Thoracic aorta (tissue), 2 donors: ENCODE data around the gene UBAC2. TPM values are rescaled to one million over a fixed set of nuclear protein-coding genes. Genes with fewer than 3 reads are reported as not detected.

Experiments
- ATAC-seq: fragments of 150-250 bp; one replicate; pipeline ENCODE4 v1.8.0; 2017; ENCODE audit warnings: low read depth; ENCODE audit not compliant: insufficient number of reproducible peaks, low FRiP score
- DNase-seq: peaks from one replicate; pipeline ENCODE4 v3.0.0-alpha.2; 2020; ENCODE audit warnings: low spot score
- H3K27ac ChIP-seq, 2 donors: fragments of 200-600 bp; sonication (generic); 1 replicate in 1 of 2; 2 replicates in 1 of 2; pipeline ENCODE4 v1.5.1; 2016; ENCODE audit warnings: mild to moderate bottlenecking in 2 of 2, moderate library complexity in 2 of 2
- H3K27me3 ChIP-seq: fragments of 200-600 bp; sonication (generic); replicated peaks from 2 replicates; pipeline ENCODE4 v1.6.0; 2016; ENCODE audit warnings: mild to moderate bottlenecking; ENCODE audit not compliant: insufficient read depth
- H3K36me3 ChIP-seq: fragments of 200-600 bp; sonication (generic); one replicate; pipeline ENCODE4 v1.5.1; 2016
- H3K4me1 ChIP-seq, 2 donors: fragments of 200-600 bp; sonication (generic); 1 replicate in 1 of 2; 2 replicates in 1 of 2; pipeline versions ENCODE4 v1.5.1 to v1.6.0; 2016; ENCODE audit warnings: low read depth in 2 of 2, mild to moderate bottlenecking in 1 of 2; ENCODE audit not compliant: control insufficient read depth in 1 of 2
- H3K4me3 ChIP-seq: fragments of 200-600 bp; sonication (generic); 2 replicates; pipeline ENCODE4 v1.5.1; 2016; ENCODE audit warnings: mild to moderate bottlenecking
- H3K9me3 ChIP-seq: fragments of 200-600 bp; sonication (generic); 2 replicates; pipeline ENCODE4 v1.5.1; 2016
- total RNA-seq, 2 donors: library from RNA; depleted of rRNA; stranded (reverse); fragments of >200 nt; gene quantifications; one replicate each; pipeline versions ENCODE4 v1.1.0 to v1.2.3, GENCODE V29; 2016
- TF ChIP-seq, protein P1 (sequence below): fragments of 200-600 bp; sonication (generic); IDR thresholded peaks from one replicate; pipeline ENCODE4 v1.5.1; 2019; ENCODE audit warnings: antibody characterized with exemption

UBAC2 gene
- total RNA-seq, 2 donors from 2014 or later = 41.3 to 49.7 TPM

DNA sequence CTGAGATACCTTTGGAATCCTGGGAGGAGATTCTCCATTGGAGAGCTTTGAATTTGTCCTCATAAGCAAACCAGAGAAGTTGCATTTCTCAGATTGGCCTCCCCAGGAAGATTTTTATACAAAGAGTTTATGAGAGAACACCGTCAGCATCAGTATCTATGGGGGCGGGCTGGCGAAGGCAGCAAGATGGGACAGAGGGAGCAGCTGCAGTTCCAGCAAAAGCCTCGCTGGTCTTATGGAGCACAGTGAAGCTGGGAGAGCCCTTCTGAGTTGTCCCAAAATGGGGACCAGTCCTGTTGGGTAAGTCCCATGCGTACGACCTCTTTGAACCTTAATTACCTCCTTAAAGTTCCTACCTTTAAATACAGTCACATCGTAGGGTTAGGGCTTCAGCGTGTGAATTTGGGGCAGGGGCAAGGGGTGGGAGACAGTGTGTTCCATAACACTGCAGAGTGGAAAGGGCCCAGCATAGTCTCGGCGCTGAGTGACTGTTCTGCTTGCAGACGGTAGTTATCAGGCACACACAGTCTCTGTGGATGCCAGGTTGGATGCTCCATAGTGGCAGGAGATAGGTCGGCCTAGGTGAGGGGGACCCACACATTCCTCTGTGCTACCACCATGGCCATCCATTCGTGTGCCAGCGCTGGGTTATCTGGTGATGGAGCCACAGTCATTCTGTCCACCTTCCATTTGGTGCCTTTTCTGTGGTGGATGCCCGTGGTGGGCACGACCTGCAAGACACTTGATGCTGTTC, 141.5 kb downstream of the UBAC2 start:
- DNase-seq = no peak
- no peak overlapping the region for H3K4me3 ChIP-seq
- peaks cover 19% of the 10 kb centered on the region for H3K36me3 ChIP-seq
- no peaks in the 10 kb centered on the region for H3K27me3 ChIP-seq
- TF ChIP-seq, protein P1, sequence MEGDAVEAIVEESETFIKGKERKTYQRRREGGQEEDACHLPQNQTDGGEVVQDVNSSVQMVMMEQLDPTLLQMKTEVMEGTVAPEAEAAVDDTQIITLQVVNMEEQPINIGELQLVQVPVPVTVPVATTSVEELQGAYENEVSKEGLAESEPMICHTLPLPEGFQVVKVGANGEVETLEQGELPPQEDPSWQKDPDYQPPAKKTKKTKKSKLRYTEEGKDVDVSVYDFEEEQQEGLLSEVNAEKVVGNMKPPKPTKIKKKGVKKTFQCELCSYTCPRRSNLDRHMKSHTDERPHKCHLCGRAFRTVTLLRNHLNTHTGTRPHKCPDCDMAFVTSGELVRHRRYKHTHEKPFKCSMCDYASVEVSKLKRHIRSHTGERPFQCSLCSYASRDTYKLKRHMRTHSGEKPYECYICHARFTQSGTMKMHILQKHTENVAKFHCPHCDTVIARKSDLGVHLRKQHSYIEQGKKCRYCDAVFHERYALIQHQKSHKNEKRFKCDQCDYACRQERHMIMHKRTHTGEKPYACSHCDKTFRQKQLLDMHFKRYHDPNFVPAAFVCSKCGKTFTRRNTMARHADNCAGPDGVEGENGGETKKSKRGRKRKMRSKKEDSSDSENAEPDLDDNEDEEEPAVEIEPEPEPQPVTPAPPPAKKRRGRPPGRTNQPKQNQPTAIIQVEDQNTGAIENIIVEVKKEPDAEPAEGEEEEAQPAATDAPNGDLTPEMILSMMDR = no peak
- ATAC-seq = no peak
- H3K27ac ChIP-seq = no peak overlapping the region
- H3K9me3 ChIP-seq = no peaks in the 10 kb centered on the region
- H3K4me1 ChIP-seq = no peaks in the 10 kb centered on the region

DNA sequence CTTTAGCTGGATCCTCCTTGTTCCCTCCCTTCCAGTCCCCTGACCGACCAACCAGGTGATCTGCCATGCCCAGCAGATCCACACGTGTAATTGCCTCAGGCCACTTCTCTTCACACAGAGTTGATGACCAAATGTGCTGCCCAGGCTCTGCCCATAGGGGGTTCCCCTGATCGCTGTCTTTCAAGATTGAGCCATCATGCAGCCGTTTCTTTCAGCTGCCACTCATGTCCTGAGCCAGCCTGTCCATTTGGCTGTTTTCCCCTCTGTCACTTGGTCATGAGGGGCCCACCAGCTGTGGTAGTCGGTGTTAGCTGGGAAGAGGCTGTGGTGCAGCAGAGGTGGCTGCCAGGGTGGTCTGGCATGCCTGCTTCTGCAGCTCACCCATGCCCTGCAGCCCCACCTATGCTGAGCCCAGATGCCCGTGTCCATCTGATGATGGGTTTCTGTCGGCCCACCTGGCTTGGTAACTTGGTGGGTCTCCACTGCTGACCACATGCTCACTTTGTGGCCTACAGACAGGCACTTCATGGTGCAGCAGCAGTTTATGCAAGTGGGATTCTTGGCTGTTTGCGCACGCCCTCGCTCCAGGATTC, 142.2 kb downstream of the UBAC2 start:
- no peaks in the 10 kb centered on the region for H3K9me3 ChIP-seq
- H3K4me1 ChIP-seq = no peaks in the 10 kb centered on the region
- TF ChIP-seq, protein P1 = no peak
- ATAC-seq = no peak
- H3K27me3 ChIP-seq = no peaks in the 10 kb centered on the region
- no peak overlapping the region for H3K27ac ChIP-seq
- H3K36me3 ChIP-seq = peaks cover 21% of the 10 kb centered on the region
- H3K4me3 ChIP-seq = no peak overlapping the region
- DNase-seq = no peak

DNA sequence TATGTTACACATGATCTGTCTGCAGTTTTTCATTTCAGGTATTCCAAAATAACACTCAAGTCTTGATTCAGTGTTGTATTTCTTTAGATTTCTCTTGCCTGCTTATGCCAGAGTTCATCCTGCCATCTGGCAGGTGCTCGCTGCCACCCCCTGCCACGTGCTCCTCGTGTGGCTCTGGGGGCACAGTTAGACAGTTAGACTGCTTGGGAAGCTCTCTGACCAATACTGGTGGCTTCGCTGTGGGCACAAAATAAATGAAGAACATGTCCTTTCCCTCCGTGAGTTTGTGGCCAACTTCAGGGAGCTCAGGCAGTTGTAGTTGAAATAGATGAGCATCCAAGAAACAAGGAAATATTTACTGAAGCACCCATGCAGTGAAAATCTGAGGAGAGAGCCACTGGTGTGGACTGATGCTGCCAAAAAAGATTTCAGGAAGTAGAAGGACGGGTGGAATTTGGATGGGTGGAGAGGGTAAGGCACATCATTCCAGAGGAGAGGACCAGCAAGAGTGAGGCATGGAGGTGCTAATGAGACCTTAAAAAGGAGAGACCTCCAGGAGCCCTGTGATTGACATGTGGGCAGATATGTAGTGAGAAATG, 144.1 kb downstream of the UBAC2 start:
- Histone ChIP-seq H3K27me3 (no peaks in the 10 kb centered on the region), H3K27ac (no peak overlapping the region), H3K4me3 (no peak overlapping the region), H3K4me1 (no peaks in the 10 kb centered on the region), H3K36me3 (peaks cover 30% of the 10 kb centered on the region), H3K9me3 (no peaks in the 10 kb centered on the region)
- DNase-seq (no peak), ATAC-seq (no peak)
- TF ChIP-seq, protein P1 = no peak

DNA sequence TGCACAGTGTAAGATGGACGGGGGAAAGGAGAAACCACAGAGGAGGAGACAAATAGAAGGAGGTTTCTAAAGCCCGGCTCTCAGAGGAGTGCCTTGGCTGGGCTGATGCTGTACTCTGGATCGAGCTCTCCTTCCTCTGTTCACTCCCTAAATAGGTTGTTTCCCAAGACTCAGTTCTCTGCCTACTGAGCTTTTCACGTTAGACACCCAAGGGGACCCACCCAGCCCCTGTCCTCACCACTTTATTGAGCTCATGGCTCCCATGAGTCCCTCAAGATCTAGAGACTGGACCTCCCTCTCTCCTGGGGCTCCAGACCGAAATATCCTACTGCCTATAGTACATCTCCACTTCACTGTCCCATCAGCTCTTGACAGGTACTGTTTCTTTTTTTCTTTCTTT, 144.7 kb downstream of the UBAC2 start:
- Histone ChIP-seq H3K36me3 (peaks cover 30% of the 10 kb centered on the region), H3K4me3 (no peak overlapping the region), H3K4me1 (no peaks in the 10 kb centered on the region), H3K27me3 (no peaks in the 10 kb centered on the region), H3K27ac (no peak overlapping the region), H3K9me3 (no peaks in the 10 kb centered on the region)
- DNase-seq (no peak), ATAC-seq (no peak)
- TF ChIP-seq, protein P1 = no peak

DNA sequence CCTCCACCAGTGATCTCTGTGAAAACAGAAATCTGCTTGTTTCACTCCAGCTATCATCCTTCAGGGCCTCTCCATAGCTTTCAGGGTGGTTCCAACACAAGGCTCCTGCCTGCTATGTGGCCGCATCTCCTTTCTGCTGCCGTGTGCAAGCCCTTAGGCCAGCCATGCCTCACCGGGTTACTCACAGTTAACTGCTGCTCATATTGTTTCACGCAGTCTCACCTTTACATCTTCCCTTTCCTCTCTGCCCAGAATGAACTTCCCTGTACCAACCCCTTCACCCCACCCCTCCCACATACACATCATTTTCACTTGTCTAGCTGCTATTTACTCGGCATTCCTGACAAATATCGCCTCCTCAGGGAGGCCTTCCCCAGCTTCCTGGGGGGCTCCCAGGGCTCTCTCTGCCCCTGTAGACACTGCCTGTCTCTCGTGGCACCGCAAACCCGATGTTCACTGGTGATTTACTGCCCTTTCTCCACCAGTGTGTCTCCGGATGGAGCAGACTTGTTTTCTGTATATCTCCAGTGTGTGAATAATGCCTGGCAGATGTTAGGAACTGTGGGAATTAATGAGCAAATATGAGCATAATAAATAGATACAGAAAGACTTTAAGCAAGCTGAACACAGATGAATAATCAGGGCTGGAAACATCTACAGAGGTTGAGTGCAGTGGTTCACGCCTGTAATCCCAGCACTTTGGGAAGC, 145.8 kb downstream of the UBAC2 start:
- TF ChIP-seq, protein P1 = no peak
- H3K4me1 ChIP-seq = no peaks in the 10 kb centered on the region
- H3K36me3 ChIP-seq = peaks cover 24% of the 10 kb centered on the region
- ATAC-seq (no peak), DNase-seq (no peak)
- no peak overlapping the region for H3K4me3 ChIP-seq
- no peak overlapping the region for H3K27ac ChIP-seq
- no peaks in the 10 kb centered on the region for H3K9me3 ChIP-seq
- no peaks in the 10 kb centered on the region for H3K27me3 ChIP-seq
